Transverse colon (tissue), 4 donors: ENCODE measurements around the gene CEACAM7.

ENCODE experiments used
- CTCF ChIP-seq, 5 experiments: fragments of 200-600 bp in 3 of 5; fragments of 450-650 bp in 2 of 5; sonication (generic) in 3 of 5; IDR thresholded peaks; 1 replicate in 2 of 5; 2 replicates in 3 of 5; pipeline ENCODE4 v1.5.1; 2016 to 2017; ENCODE audit warnings: antibody characterized with exemption in 5 of 5, inconsistent platforms in 3 of 5, mild to moderate bottlenecking in 2 of 5, moderate library complexity in 1 of 5
- EP300 ChIP-seq: sonication (generic); formaldehyde crosslinking; IDR thresholded peaks from one replicate; pipeline ENCODE4 v1.6.1; 2017; ENCODE audit warnings: antibody characterized with exemption, low read depth
- POLR2A ChIP-seq: fragments of 450-650 bp; IDR thresholded peaks from one replicate; pipeline ENCODE4 v1.6.1; 2016; ENCODE audit warnings: antibody characterized with exemption, mild to moderate bottlenecking, moderate library complexity
- POLR2AphosphoS5 ChIP-seq, 3 donors: sonication (generic); formaldehyde crosslinking; IDR thresholded peaks; one replicate each; pipeline ENCODE4 v1.6.1; 2016; ENCODE audit warnings: antibody characterized with exemption in 3 of 3

- TF ChIP-seq POLR2A (peak; percentile 42), CTCF (IDR thresholded peaks at IDR 0.05) (no peak), POLR2AphosphoS5 (IDR thresholded peaks at IDR 0.05) (peak in 2 of 3 donors; percentile 18 to 77), EP300 (no peak)
Observed at GRCh38 chr19:41711376-41712261, 23.5 kb upstream of the CEACAM7 start.
